DND-41 (cell line): Measurements from ENCODE around the gene KIAA0753.

ENCODE experiments used
- CTCF ChIP-seq: IDR thresholded peaks from 2 replicates; pipeline ENCODE4 v1.5.1; 2012; ENCODE audit warnings: borderline replicate concordance, low read length, moderate library complexity, mild to moderate bottlenecking; ENCODE audit not compliant: poor library complexity, severe bottlenecking; ENCODE audit errors: extremely low read depth
- EZH2 ChIP-seq: IDR thresholded peaks from 3 replicates; pipeline ENCODE4 v1.6.1; 2012; ENCODE audit warnings: borderline replicate concordance, low read depth, mild to moderate bottlenecking, moderate library complexity, low read length, inconsistent platforms; ENCODE audit not compliant: severe bottlenecking

GRCh38 chr17:6608321-6608720 lies 32.2 kb downstream of the KIAA0753 start:
- TF ChIP-seq CTCF (no peak), EZH2 (no peak)
